Esophagus squamous epithelium (tissue), 5 donors: ENCODE measurements around the gene MIXL1. TPM values are rescaled to one million over a fixed set of nuclear protein-coding genes. Genes with fewer than 3 reads are reported as not detected.

Experiments
- DNase-seq: peaks from one replicate; lab custom pipeline; 2025; lab: John Stamatoyannopoulos, UW
- H3K27ac ChIP-seq, 4 donors: fragments of 200-600 bp; sonication (generic); one replicate each; pipeline ENCODE4 v1.5.1; 2016 to 2019; ENCODE audit warnings: mild to moderate bottlenecking in 1 of 4
- H3K27me3 ChIP-seq, 4 donors: fragments of 200-600 bp; sonication (generic); 1 replicate in 3 of 4; 2 replicates in 1 of 4; pipeline versions ENCODE4 v1.5.1 to v1.6.0; 2017 to 2021; ENCODE audit warnings: antibody characterized with exemption in 1 of 4
- H3K36me3 ChIP-seq, 3 donors: fragments of 200-600 bp; sonication (generic); one replicate each; pipeline ENCODE4 v1.5.1; 2016 to 2019
- H3K4me1 ChIP-seq, 3 donors: fragments of 200-600 bp; sonication (generic); one replicate each; pipeline ENCODE4 v1.5.1; 2017 to 2019
- H3K4me3 ChIP-seq, 4 donors: fragments of 200-600 bp; sonication (generic); 1 replicate in 3 of 4; 2 replicates in 1 of 4; pipeline ENCODE4 v1.5.1; 2016 to 2019; ENCODE audit warnings: mild to moderate bottlenecking in 2 of 4, moderate library complexity in 1 of 4
- H3K9me3 ChIP-seq, 3 donors: fragments of 200-600 bp; sonication (generic); one replicate each; pipeline ENCODE4 v1.5.1; 2016 to 2019
- CTCF ChIP-seq, 6 experiments: fragments of 450-650 bp in 4 of 6; fragments of 200-600 bp in 2 of 6; sonication (generic) in 2 of 6; IDR thresholded peaks; one replicate each; pipeline ENCODE4 v1.5.1; 2016 to 2019; ENCODE audit warnings: antibody characterized with exemption in 6 of 6, mild to moderate bottlenecking in 4 of 6, moderate library complexity in 4 of 6
- POLR2A ChIP-seq, 4 donors: fragments of 450-650 bp; IDR thresholded peaks; one replicate each; pipeline ENCODE4 v1.6.1; 2017; ENCODE audit warnings: antibody characterized with exemption in 4 of 4, mild to moderate bottlenecking in 4 of 4, moderate library complexity in 3 of 4
- WGBS, 2 donors: methylation state at CpG; one replicate each; pipeline ENCODE4 v1.1.5; 2018; 5-methylcytosine and 5-hydroxymethylcytosine counted together
- intact Hi-C: fragments of 100-400 bp; cut with DNase I; formaldehyde crosslinking; loops from one replicate; pipeline ENCODE4 v1.15.0; 2022
- total RNA-seq, 4 donors: library from RNA; depleted of rRNA; stranded (reverse); fragments of >200 nt; gene quantifications; one replicate each; pipeline ENCODE4 v1.1.0, GENCODE V29; 2016
- donor health status: DM: yes; HTN: yes; CAD: no.

MIXL1 gene
- total RNA-seq, 4 donors from 2014 or later: not detected

GRCh38 chr1:226215239-226215638 is 8.2 kb upstream of the MIXL1 start:
- TF ChIP-seq POLR2A (IDR thresholded peaks at IDR 0.05) (no peak), CTCF (IDR thresholded peaks at IDR 0.05) (no peak)
- Histone ChIP-seq H3K27ac (no peak overlapping the region), H3K9me3 (no peaks in the 10 kb centered on the region), H3K27me3 (no peaks in the 10 kb centered on the region), H3K4me1 (no peaks in the 10 kb centered on the region), H3K4me3 (no peak overlapping the region), H3K36me3 (no peaks in the 10 kb centered on the region)
- WGBS, 2 donors: 55 to 69% methylated on average over 4 to 5 of the region's 5 CpGs
- intact Hi-C loops: no loop called here
- DNase-seq: no peak

GRCh38 chr1:226216056-226216455 is 7.4 kb upstream of the MIXL1 start:
- H3K36me3 ChIP-seq: no peaks in the 10 kb centered on the region
- H3K4me1 ChIP-seq: no peaks in the 10 kb centered on the region
- WGBS, 2 donors: 50 to 64% methylated on average over 5 of the region's 5 CpGs
- no peaks in the 10 kb centered on the region for H3K27me3 ChIP-seq
- intact Hi-C loops: no loop called here
- no peaks in the 10 kb centered on the region for H3K9me3 ChIP-seq
- no peak overlapping the region for H3K27ac ChIP-seq
- TF ChIP-seq CTCF (IDR thresholded peaks at IDR 0.05) (no peak), POLR2A (IDR thresholded peaks at IDR 0.05) (no peak)
- DNase-seq: no peak
- no peak overlapping the region for H3K4me3 ChIP-seq

- DNase-seq: no peak
- Histone ChIP-seq H3K9me3 (no peaks in the 10 kb centered on the region), H3K27me3 (no peaks in the 10 kb centered on the region), H3K27ac (no peak overlapping the region), H3K4me3 (no peak overlapping the region), H3K36me3 (no peaks in the 10 kb centered on the region), H3K4me1 (no peaks in the 10 kb centered on the region)
- TF ChIP-seq CTCF (IDR thresholded peaks at IDR 0.05): no peak
- no peak for TF ChIP-seq POLR2A (IDR thresholded peaks at IDR 0.05)
- intact Hi-C loops: no loop called here
- 69 to 80% methylated on average over 10 of the region's 10 CpGs for WGBS, 2 donors
These were observed 6.2 kb upstream of the MIXL1 start for GRCh38 chr1:226217273-226217672.

GRCh38 chr1:226220473-226221189 is 2.8 kb upstream of the MIXL1 start:
- Histone ChIP-seq H3K4me1 (peaks cover 4 to 15% (median 9%) of the 10 kb centered on the region in 3 donors), H3K4me3 (no peak overlapping the region), H3K27ac (no peak overlapping the region), H3K9me3 (no peaks in the 10 kb centered on the region), H3K27me3 (peaks cover 0 to 30% (median 7%) of the 10 kb centered on the region in 4 donors), H3K36me3 (no peaks in the 10 kb centered on the region)
- 57 to 58% methylated on average over 11 of the region's 11 CpGs for WGBS, 2 donors
- DNase-seq: no peak
- intact Hi-C loops: no loop called here
- TF ChIP-seq POLR2A (IDR thresholded peaks at IDR 0.05) (no peak), CTCF (IDR thresholded peaks at IDR 0.05) (no peak)

- TF ChIP-seq CTCF (IDR thresholded peaks at IDR 0.05) (no peak), POLR2A (IDR thresholded peaks at IDR 0.05) (no peak)
- Histone ChIP-seq H3K4me1 (peaks cover 4 to 15% (median 9%) of the 10 kb centered on the region in 3 donors), H3K27ac (no peak overlapping the region), H3K9me3 (no peaks in the 10 kb centered on the region), H3K27me3 (peaks cover 0 to 37% (median 7%) of the 10 kb centered on the region in 4 donors), H3K4me3 (no peak overlapping the region), H3K36me3 (no peaks in the 10 kb centered on the region)
- intact Hi-C loops: no loop called here
- whole genome bisulfite sequencing, 2 donors: 90 to 96% methylated on average over 7 to 10 of the region's 10 CpGs
- no peak for DNase-seq
These were observed 778 bp upstream of the MIXL1 start for GRCh38 chr1:226222686-226223085.
